ENCODE measurements around the gene ACOX2.
A peak's percentile ranks its signal among the peaks of the same experiment; 100 is the strongest.

The ACOX2 gene

DNA sequence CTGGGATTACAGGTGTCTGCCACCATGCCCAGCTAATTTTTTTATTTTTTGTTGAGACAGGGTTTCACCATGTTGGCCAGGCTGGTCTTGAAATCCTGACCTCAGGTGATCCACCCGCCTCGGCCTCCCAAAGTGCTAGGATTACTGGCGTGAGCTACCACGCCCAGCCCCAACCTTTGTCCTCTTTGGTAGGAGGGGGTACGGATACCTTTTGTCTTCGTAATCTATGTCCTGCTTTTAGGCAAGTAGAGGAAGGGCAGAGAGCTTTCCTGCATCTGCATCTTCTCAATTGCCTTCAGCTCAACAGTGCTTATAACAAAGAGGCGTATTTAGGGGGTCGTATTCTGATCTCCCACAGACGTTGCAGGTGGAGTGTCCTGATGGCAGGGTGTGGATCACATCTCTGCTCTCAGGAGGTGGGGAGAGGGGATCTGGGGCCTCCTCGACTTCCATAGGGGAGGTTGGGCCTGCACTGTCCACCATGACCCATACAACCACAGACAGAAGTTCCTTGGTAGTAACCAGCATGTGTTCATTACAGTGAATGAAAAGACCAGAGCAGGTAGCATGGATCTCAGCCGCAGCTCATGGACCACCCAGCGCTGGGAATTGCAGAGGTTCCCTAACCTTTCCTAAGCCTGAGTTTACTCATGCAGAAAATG lies 66.5 kb downstream of the ACOX2 start:
- DNase-seq, result no peak

DNA sequence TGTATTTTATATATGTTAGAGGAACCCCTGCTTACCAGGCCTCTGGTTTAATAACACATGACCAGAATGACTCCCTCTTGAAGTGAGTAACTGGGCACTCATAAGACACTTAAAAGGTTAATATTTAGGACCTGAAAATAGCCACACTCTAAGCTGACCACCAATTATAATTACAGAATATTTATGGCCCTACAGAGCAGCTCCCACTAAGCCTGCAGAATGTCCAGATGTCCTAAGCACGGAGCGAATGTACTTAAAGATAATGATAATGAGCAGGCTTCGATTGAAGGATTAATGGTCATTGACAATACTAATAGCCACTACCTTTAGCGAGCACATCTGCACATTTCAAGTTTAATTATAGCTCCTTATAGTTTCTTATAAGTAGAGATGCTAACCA lies 67.9 kb downstream of the ACOX2 start:
- no peak for DNase-seq

DNA sequence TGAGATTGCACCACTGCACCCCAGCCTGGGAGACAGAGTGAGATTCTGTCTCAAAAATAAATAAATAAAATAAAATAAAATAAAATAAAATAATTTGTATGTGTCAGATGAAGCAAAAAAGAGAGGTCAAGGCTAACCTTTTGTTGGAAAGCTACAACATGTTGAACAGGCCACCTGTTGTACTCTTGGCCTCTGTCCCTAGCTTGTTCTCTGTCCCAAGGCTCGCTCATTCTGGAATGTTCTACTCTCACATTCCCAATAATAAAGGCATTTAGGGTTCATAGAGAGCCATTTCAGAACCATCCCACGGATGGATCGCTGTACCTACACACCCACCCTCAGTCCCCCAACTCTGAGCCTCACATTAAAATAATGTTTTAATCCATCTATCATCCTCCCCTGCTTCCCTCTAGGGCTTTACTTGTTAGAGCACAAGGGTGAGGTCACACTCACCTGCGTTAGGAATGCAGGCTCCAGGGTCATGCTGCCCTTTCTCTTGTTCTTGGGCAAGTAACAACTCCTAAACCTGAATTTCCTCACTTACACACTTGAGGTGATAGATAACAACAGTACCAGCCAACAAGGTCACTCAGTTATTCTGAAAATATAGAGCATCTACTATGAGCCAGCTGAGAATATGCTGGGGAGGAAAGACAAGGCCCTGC lies 70.0 kb downstream of the ACOX2 start:
- DNase-seq, result no peak

DNA sequence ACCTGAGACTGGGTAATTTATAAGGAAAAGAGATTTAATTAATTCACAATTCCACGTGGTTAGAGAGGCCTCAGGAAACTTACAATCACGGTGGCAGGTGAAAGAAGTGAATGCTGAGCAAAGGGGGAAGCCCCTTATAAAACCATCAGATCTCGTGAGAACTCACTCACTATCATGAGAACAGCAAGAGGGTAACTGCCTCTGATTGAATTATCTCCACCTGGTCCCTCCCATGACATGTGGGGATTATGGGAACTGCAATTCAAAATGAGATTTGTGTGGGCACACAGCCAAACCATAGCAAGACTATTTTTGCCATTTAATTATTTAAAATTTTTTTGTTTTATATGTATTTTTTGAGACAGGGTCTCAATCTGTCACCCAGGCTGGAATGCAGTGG lies 72.1 kb downstream of the ACOX2 start:
- DNase-seq, result no peak

DNA sequence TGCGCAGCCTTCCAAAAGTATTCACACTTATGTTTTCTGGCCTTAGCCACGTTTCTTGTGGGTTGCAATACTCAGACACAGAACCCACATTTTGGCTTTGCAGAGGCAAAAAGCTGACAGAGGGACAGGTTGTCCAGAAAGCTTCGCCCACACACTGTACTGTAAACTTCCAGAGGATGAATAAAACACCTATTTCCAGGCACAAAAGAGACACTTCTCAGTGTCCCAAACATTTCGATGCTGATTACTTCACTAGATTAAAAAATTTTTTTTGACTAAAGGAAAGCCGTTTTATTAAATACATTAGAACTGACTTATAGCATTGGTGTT lies 73.1 kb downstream of the ACOX2 start:
- no peak for DNase-seq

DNA sequence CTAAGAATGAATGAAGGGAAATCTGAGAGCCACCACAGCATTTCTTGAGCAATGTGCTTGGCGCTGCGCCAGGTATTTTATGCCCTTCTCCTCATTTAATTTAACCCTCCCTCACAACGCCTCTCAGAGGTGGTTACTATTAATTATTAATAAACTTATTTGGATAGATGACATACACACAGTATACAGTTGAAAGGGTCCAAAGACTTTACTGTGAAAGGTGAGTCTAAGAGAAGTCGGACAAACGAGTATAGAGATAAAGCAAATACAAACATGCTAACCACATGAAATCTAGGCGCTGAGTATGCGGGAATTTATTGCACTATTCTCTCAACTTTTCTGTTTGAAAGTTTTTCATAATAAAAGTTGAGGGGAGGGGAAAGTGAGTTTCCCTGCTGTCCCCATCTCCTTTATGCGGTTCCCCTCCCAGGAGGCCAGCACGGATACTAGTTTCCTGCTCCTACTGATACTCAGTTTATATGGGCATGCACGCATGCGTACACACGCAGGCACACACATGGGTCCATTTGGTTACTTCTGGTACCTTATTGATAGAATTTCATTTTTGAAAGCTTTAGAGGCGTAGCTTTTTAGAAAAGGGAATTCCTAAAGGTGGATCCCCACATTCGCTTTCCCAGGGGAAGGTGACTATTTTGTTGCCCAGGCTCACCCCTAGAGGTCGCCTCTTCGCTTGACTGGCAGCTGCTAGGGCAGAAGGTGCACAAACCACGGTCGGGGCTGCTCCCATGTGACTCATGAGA lies 73.6 kb downstream of the ACOX2 start:
- DNase-seq, result peak; percentile 54

DNA sequence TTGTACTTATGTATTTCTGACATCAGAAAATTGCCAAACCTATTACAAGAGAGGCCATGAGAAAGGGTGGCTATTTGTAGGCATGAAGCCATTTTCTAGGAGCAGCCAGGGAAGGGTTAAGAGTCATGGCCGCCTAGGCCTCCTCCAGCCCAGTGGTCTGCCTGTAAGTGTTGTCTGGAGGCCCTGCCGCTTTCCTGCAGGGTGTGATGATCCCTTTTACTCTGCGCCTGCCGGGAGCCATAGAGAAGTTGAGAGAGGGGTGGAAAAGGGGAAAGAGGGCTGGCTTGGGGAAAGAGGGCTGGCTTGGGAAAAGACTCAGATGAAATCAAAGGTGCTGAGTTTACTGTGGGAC lies 74.2 kb downstream of the ACOX2 start:
- DNase-seq, result no peak

DNA sequence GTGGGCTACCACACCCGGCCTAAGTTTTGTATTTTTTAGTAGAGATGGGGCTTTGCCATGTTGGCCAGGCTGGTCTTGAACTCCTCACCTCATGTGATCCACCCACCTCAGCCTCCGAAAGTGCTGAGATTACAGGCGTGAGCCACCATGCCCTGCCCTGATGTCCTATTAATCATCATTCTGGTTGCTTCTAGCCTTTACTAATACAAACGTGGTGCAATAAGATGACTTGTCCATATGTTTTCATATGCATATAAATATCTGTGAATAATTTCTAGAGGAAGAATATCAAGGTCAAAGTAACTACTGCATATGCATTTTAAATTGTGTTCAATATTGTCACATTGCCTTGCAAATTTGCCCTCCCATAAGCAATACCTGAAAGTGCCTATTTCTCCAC lies 77.8 kb downstream of the ACOX2 start:
- no peak for DNase-seq
